ENCODE measurements around the gene NBEA. TPM values are rescaled to one million over a fixed set of nuclear protein-coding genes. Genes with fewer than 3 reads are reported as not detected.

The NBEA gene
- total RNA-seq, 2 donors from 2014 or later, result 0.62 to 1.2 TPM

- no peak for DNase-seq
- no peak overlapping the region for H3K4me3 Mint-ChIP-seq
- no peaks in the 10 kb centered on the region for H3K9me3 Mint-ChIP-seq
- H3K27me3 Mint-ChIP-seq (ENCODE audit: low read depth), result no peaks in the 10 kb centered on the region
- H3K36me3 Mint-ChIP-seq (ENCODE audit: insufficient read depth in 2 of 2), result no peaks in the 10 kb centered on the region
- ATAC-seq (replicated peaks in 1 of 2), result no peak
- H3K27ac Mint-ChIP-seq, result no peak overlapping the region
- H3K4me1 Mint-ChIP-seq (ENCODE audit: low read depth), result no peaks in the 10 kb centered on the region
Measured at GRCh38 chr13:35449821-35450220, 507.8 kb downstream of the NBEA start.

- H3K4me1 Mint-ChIP-seq (ENCODE audit: low read depth), result no peaks in the 10 kb centered on the region
- ATAC-seq (replicated peaks in 1 of 2), result no peak
- H3K9me3 Mint-ChIP-seq, result peaks cover 0 to 2% of the 10 kb centered on the region in 2 donors
Measured at GRCh38 chr13:35455022-35455421, 513.0 kb downstream of the NBEA start.

GRCh38 chr13:35457258-35457657, 515.2 kb downstream of the NBEA start:
- Mint-ChIP-seq H3K4me3 (no peak overlapping the region), H3K27me3 (ENCODE audit: low read depth) (no peaks in the 10 kb centered on the region), H3K9me3 (peaks cover 0 to 2% of the 10 kb centered on the region in 2 donors), H3K27ac (no peak overlapping the region), H3K36me3 (ENCODE audit: insufficient read depth in 2 of 2) (no peaks in the 10 kb centered on the region), H3K4me1 (ENCODE audit: low read depth) (no peaks in the 10 kb centered on the region)
- no peak for DNase-seq
- ATAC-seq (replicated peaks in 1 of 2), result no peak

More at GRCh38 chr13:35455022-35455421, 513.0 kb downstream of the NBEA start:
- Mint-ChIP-seq H3K27me3 (ENCODE audit: low read depth) (no peaks in the 10 kb centered on the region), H3K36me3 (ENCODE audit: insufficient read depth in 2 of 2) (no peaks in the 10 kb centered on the region), H3K27ac (no peak overlapping the region), H3K4me3 (no peak overlapping the region)
- no peak for DNase-seq

- no peak for ATAC-seq (replicated peaks in 1 of 2)
- no peak overlapping the region for H3K4me3 Mint-ChIP-seq
Measured at GRCh38 chr13:35460061-35460460, 518.0 kb downstream of the NBEA start.

GRCh38 chr13:35465371-35465770, 523.3 kb downstream of the NBEA start:
- Mint-ChIP-seq H3K9me3 (peaks cover 0 to 2% of the 10 kb centered on the region in 2 donors), H3K4me1 (ENCODE audit: low read depth) (peaks cover 4% of the 10 kb centered on the region), H3K4me3 (no peak overlapping the region), H3K27ac (no peak overlapping the region), H3K36me3 (ENCODE audit: insufficient read depth in 2 of 2) (peaks cover 3 to 6% of the 10 kb centered on the region in 2 donors), H3K27me3 (ENCODE audit: low read depth) (peaks cover 20% of the 10 kb centered on the region)
- ATAC-seq (replicated peaks in 1 of 2) (no peak), DNase-seq (no peak)

More at GRCh38 chr13:35460061-35460460, 518.0 kb downstream of the NBEA start:
- Mint-ChIP-seq H3K9me3 (peaks cover 0 to 2% of the 10 kb centered on the region in 2 donors), H3K27me3 (ENCODE audit: low read depth) (no peaks in the 10 kb centered on the region), H3K36me3 (ENCODE audit: insufficient read depth in 2 of 2) (no peaks in the 10 kb centered on the region), H3K4me1 (ENCODE audit: low read depth) (no peaks in the 10 kb centered on the region), H3K27ac (no peak overlapping the region)
- DNase-seq, result no peak

GRCh38 chr13:35468195-35468594, 526.1 kb downstream of the NBEA start:
- ATAC-seq (replicated peaks in 1 of 2) (no peak), DNase-seq (no peak)
- peaks cover 0 to 2% of the 10 kb centered on the region in 2 donors for H3K9me3 Mint-ChIP-seq
- H3K4me3 Mint-ChIP-seq, result no peak overlapping the region
- peaks cover 7 to 8% of the 10 kb centered on the region in 2 donors for H3K36me3 Mint-ChIP-seq (ENCODE audit: insufficient read depth in 2 of 2)
- peak overlapping the region; percentile 60 for H3K27ac Mint-ChIP-seq
- H3K4me1 Mint-ChIP-seq (ENCODE audit: low read depth), result peaks cover 22% of the 10 kb centered on the region
- H3K27me3 Mint-ChIP-seq (ENCODE audit: low read depth), result peaks cover 35% of the 10 kb centered on the region

- H3K4me3 Mint-ChIP-seq, result peak overlapping the region; percentile 45 to 73
- ATAC-seq (replicated peaks in 1 of 2), result no peak
- H3K9me3 Mint-ChIP-seq, result peaks cover 0 to 2% of the 10 kb centered on the region in 2 donors
- no peak for DNase-seq
- peaks cover 42% of the 10 kb centered on the region for H3K27me3 Mint-ChIP-seq (ENCODE audit: low read depth)
- H3K27ac Mint-ChIP-seq, result peak overlapping the region; percentile 55
- peaks cover 29% of the 10 kb centered on the region for H3K4me1 Mint-ChIP-seq (ENCODE audit: low read depth)
- peaks cover 8 to 11% of the 10 kb centered on the region in 2 donors for H3K36me3 Mint-ChIP-seq (ENCODE audit: insufficient read depth in 2 of 2)
Measured at GRCh38 chr13:35469806-35470525, 527.9 kb downstream of the NBEA start.

GRCh38 chr13:35470671-35471661, 528.9 kb downstream of the NBEA start:
- Mint-ChIP-seq H3K4me1 (ENCODE audit: low read depth) (peaks cover 37% of the 10 kb centered on the region), H3K9me3 (peaks cover 0 to 2% of the 10 kb centered on the region in 2 donors), H3K36me3 (ENCODE audit: insufficient read depth in 2 of 2) (peaks cover 8 to 15% of the 10 kb centered on the region in 2 donors), H3K4me3 (peak overlapping the region; percentile 45 to 73), H3K27ac (no peak overlapping the region), H3K27me3 (ENCODE audit: low read depth) (peaks cover 52% of the 10 kb centered on the region)
- DNase-seq (peak in 1 of 2 donors; percentile 2), ATAC-seq (replicated peaks in 1 of 2) (peak; percentile 35 to 37)

GRCh38 chr13:35471706-35472322, 529.7 kb downstream of the NBEA start:
- H3K9me3 Mint-ChIP-seq, result peaks cover 0 to 2% of the 10 kb centered on the region in 2 donors
- H3K27ac Mint-ChIP-seq, result no peak overlapping the region
- DNase-seq, result no peak
- H3K36me3 Mint-ChIP-seq (ENCODE audit: insufficient read depth in 2 of 2), result peaks cover 8 to 17% of the 10 kb centered on the region in 2 donors
- H3K4me1 Mint-ChIP-seq (ENCODE audit: low read depth), result peaks cover 46% of the 10 kb centered on the region
- H3K27me3 Mint-ChIP-seq (ENCODE audit: low read depth), result peaks cover 61% of the 10 kb centered on the region
- peak; percentile 41 to 43 for ATAC-seq (replicated peaks in 1 of 2)
- H3K4me3 Mint-ChIP-seq, result peak overlapping the region; percentile 45 to 73

GRCh38 chr13:35472323-35472881, 530.3 kb downstream of the NBEA start:
- Mint-ChIP-seq H3K36me3 (ENCODE audit: insufficient read depth in 2 of 2) (peaks cover 8 to 17% of the 10 kb centered on the region in 2 donors), H3K4me3 (peak overlapping the region in 1 of 2 donors; percentile 52), H3K4me1 (ENCODE audit: low read depth) (peaks cover 51% of the 10 kb centered on the region), H3K9me3 (peaks cover 0 to 2% of the 10 kb centered on the region in 2 donors), H3K27me3 (ENCODE audit: low read depth) (peaks cover 67% of the 10 kb centered on the region), H3K27ac (no peak overlapping the region)
- peak; percentile 1 to 10 for DNase-seq
- peak; percentile 39 to 40 for ATAC-seq (replicated peaks in 1 of 2)

GRCh38 chr13:35473206-35473775, 531.2 kb downstream of the NBEA start:
- no peak for ATAC-seq (replicated peaks in 1 of 2)
- Mint-ChIP-seq H3K9me3 (peaks cover 0 to 2% of the 10 kb centered on the region in 2 donors), H3K27me3 (ENCODE audit: low read depth) (peaks cover 72% of the 10 kb centered on the region), H3K4me1 (ENCODE audit: low read depth) (peaks cover 55% of the 10 kb centered on the region), H3K27ac (no peak overlapping the region), H3K36me3 (ENCODE audit: insufficient read depth in 2 of 2) (peaks cover 8 to 17% of the 10 kb centered on the region in 2 donors), H3K4me3 (no peak overlapping the region)
- DNase-seq, result no peak

- no peak overlapping the region for H3K27ac Mint-ChIP-seq
- peaks cover 60% of the 10 kb centered on the region for H3K4me1 Mint-ChIP-seq (ENCODE audit: low read depth)
- no peaks in the 10 kb centered on the region for H3K9me3 Mint-ChIP-seq
- H3K4me3 Mint-ChIP-seq, result no peak overlapping the region
- ATAC-seq (replicated peaks in 1 of 2), result no peak
- peaks cover 8 to 17% of the 10 kb centered on the region in 2 donors for H3K36me3 Mint-ChIP-seq (ENCODE audit: insufficient read depth in 2 of 2)
- peaks cover 73% of the 10 kb centered on the region for H3K27me3 Mint-ChIP-seq (ENCODE audit: low read depth)
- no peak for DNase-seq
Measured at GRCh38 chr13:35473802-35474201, 531.7 kb downstream of the NBEA start.

Data from activated T-cell treated with anti-CD3 and anti-CD28 coated beads, Interleukin-2, amount 50 U/mL, for 72 hours (primary cell).